Activated CD8-positive, alpha-beta memory T cell treated with anti-CD3 and anti-CD28 coated beads, Interleukin-2, amount 50 U/mL, for 1 hour (primary cell): ENCODE data around the gene DHX32.
"Not testable (repeated sequence)": the region's sequence is repeated elsewhere in the genome, so short reads cannot be mapped to it uniquely, and the experiment has no call there.

Experiments
- DNase-seq: peaks from one replicate; pipeline ENCODE4 v3.0.0-alpha.2; 2020; ENCODE audit errors: extremely low read depth

DHX32 gene, protein sequence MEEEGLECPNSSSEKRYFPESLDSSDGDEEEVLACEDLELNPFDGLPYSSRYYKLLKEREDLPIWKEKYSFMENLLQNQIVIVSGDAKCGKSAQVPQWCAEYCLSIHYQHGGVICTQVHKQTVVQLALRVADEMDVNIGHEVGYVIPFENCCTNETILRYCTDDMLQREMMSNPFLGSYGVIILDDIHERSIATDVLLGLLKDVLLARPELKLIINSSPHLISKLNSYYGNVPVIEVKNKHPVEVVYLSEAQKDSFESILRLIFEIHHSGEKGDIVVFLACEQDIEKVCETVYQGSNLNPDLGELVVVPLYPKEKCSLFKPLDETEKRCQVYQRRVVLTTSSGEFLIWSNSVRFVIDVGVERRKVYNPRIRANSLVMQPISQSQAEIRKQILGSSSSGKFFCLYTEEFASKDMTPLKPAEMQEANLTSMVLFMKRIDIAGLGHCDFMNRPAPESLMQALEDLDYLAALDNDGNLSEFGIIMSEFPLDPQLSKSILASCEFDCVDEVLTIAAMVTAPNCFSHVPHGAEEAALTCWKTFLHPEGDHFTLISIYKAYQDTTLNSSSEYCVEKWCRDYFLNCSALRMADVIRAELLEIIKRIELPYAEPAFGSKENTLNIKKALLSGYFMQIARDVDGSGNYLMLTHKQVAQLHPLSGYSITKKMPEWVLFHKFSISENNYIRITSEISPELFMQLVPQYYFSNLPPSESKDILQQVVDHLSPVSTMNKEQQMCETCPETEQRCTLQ

DNA sequence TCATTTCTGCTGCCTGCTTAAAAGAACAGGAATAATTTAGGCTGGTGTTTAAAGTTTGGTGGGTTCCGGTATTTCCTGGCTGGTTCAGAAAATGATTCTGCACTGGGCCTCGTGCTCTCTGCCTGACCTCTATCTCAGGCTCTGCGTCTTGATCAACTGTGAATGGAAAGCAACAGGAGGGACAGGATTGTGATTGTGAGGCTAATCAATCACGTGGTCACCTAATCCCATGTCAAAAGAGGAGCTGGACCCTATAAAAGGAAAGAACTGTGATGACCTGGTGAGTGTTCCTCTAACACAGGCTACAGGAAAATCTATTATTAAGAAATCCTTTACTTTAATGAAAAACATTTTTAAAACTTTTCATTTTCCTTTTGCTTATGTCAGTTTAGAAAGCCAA, at the start of gene DHX32:
DHX32 (minus strand) TSS at position 101 of the 400 bp plus-strand sequence. CDS start 468 bp downstream, outside the sequence.
- DNase-seq = no peak

DNA sequence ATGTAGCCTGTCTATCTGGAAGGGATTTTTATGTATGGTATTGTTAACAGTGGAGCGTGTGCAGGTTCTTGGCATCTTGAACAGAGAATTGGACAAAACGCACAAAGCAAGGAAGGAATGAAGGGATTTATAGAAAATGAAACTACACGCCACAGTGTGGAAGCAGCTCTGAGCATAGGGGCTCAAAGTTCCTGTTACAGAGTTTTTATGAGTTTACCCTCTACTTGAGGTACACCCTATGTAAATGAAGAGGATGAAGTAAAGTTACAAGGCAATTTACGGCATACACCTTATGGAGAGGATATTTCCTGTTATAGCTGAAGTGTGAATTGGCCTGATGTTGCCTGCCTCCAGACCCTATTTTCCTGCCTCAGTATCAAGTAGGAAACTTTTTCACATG, 48.5 kb upstream of the DHX32 start:
- DNase-seq = no peak

DNA sequence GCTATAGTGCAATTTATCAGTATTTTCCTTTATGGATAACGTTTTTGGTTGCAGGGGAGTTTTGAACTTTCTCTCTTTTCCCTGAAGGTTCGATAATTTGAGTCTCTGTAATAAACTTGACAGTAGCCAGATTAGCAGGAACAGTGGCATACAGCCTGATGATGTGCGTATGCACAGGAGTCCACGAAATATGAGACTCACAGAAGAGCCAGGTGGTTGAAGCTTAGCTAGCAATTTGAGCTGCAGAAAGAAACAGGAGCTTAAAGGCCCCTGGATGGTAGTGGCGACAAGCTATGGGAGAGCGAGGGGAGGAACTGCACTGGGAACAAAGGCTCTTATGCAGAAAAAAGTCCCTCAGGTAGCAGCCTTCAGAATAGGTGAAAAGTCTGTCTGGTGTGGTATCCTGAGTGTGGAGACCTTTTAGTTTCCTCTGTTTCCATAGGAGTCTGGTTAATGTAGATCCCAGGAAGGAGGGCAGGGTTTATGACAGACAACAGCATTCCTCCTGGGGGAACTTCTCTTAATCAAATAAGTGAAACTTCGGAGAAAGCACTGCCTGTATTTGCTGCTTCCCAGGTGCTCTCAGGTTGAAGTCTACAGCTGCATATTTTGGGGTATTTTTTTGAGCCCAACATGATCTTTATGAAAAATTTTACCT, 48.0 kb upstream of the DHX32 start:
- no peak for DNase-seq

DNA sequence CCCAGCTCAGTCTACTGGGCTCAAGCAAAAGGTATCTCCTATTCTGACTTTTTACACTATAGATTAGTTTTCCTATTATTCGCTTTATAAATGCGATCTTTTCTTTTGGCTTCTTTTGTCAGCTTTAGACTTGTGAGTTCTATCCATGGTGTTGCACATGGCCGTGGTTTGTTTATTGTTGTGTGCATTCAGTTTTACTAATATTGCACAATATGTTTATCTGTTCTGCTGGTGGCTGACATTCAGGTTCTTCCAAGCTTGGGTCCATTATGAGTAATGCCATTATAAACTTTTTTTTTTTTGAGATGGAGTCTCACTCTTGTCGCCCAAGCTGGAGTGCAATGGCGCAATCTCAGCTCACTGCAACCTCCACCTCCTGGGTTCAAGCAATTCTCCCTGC, 46.2 kb upstream of the DHX32 start:
- DNase-seq = not testable (repeated sequence)

DNA sequence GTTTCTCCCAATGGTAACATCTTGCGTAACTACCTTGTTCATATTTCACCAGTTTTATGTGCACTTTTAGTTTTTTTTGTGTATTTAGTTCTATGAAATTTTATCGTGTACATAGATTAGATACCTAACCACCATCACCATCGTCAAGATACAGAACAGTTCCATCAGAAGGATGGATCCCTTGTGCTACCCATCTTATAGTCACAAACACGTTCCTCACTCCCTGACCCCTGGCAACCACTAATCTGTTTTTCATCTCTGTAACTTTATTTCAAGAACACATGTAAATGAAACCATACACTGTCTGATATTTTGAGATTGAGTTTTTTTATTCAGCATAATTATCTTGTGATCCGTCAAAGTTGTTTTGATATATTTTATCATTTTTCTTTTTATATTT, 45.2 kb upstream of the DHX32 start:
- no peak for DNase-seq

DNA sequence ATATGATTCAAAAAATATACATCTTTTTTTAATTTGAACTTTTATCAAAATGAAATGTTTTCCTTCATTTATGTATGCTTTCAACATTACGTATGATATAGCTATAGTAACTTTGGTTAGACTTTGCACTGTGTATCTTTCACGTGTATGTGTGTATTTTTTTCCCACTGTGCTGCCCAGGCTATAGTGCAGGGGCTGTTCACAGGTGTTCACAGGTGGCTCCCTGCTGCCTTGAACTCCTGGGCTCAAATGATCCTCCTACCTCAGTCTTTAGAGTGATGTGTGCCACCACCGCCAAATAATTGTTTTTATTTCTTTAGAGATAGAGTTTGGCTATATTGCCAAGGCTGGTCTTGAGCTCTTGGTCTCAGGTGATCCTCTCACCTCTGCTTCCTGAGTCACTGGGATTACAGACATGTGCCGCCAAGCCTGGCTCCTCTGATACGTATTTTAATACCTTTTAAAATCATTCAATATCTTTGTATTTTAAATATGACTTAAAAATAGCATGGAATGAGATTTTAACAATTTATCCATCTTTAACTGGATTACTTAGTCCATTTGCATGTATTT, 44.3 kb upstream of the DHX32 start:
- no peak for DNase-seq

DNA sequence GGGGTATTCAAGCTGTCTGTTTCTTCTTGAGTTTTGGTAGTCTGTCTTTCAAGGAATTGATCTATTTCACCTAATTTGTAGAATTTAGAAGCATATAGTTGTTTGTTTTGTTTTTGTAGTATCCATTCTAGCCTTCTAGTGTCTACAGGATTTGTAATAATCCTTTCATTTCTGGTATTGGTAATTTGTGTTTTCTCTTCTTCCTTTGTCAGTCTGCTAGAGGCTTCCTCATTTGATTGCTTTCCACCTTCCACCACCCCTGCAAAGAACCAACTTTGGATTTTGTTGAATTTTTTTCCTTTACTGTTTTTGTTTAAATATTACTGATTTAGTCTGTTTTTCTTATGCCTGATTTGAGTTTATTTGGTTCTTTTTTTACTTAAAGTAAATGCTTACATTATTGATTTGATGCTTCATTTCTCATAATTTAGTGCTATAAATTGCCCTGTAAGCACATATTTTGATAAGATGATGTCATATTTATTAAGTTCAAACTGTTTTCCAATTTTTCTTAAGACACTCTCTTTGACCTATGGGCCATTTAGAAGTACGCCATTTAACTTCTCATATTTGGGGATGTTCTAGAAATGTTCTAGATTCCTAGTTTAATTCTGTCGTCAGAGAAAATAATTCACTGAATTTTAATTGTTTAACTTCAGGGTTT, 40.7 kb upstream of the DHX32 start:
- not testable (repeated sequence) for DNase-seq

DNA sequence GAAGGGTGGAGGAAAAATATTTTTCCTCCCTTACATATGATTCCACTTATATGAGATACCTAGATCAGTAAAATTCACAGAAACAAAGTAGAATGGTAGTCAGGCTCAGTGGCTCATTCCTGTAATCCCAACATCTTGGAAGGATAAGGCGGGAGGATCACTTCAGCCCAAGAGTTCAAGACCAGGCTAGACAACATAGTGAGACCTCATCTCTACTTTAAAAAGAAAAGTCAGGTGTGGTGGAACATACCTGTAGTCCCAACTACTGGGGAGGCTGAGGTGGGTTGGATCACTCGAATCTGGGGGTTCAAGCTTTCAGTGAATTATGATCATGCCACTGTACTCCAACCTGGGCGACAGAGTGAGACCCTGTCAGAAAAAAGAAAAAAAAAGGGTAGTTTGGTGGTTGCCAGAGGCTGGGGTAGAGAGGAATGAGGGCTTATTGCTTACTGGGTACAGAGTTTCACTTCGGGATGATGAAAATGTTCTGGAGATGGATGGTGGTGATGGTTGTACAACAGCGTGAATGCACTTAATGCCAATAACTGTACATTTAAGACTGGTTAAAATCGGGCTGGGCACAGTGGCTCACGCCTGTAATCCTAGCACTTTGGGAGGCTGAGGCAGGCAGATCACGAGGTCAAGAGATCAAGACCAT, 36.7 kb upstream of the DHX32 start:
- not testable (repeated sequence) for DNase-seq

DNA sequence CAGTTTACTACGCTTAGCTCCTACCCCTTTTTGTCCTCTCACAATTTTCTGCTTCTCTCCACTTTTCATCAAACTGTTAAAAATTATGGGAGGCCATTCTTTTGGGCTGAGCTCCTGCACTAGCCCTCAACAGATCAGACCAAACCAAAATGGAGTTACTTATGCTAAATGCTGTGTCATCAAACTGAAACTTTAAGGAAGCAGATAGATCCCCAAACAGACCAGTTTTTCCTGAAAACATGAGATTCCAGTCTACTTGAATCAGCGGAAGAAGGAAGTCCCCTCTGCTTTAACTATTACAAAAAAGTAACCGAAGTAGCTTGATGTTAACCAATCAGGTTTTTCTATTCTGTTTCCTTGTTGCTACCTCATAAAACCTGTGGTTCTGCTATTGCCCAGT, 35.9 kb upstream of the DHX32 start:
- no peak for DNase-seq

DNA sequence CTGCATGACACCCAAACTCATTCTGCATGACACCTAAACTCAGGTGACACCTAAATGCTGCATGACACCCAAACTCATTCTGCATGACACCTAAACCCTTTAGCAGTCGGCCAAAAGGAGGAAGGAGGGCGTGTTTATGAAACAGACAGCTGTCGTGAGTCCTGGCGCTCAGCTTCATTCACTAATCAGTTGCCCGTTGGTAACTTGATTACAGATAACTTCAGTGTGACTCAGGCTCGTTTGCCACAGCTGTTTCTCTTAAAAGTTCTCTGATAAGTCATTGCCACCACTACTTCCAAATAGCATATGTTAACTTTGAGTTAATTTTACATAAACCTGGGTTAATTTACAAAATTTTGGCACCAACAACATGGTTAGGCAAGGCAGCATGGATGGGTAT, 32.2 kb upstream of the DHX32 start:
- DNase-seq = not testable (repeated sequence)

DNA sequence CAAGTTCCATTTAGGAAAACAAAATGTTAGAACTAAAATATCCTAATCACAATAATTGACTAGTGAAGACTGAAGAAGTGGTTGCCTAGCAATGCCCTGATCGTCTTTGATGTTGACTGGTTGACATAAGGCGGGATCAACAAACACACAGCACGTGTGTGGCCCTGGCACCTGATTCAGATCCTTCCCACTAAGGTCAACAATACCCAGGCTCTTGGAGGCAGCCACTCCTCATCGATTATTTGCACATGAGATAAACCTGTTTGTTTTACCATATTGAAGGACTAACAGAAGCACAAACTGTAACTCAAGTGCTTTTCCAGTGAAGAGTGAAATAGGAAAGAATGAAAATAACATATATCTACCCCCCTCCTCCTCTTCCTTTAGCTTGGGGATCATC, 30.9 kb upstream of the DHX32 start:
- no peak for DNase-seq

DNA sequence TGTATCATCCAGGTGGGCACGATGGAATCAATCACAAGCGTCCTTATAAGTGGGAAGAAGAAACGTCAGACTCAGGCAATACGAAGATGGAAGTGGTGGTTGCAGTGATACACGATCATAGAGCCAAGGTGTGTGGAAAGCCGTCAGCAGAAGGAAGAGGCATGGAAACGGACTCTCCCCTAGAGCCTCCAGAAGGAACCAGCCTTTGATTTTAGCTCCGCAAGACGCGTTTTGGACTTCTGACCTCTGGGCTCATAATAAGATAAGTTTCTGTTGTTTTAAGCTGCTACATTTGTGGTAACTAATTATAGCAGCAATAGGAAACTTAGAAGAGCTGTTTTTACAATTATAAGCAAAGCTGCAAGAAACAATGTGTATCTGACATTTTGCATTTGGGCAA, 30.1 kb upstream of the DHX32 start:
- DNase-seq = no peak

DNA sequence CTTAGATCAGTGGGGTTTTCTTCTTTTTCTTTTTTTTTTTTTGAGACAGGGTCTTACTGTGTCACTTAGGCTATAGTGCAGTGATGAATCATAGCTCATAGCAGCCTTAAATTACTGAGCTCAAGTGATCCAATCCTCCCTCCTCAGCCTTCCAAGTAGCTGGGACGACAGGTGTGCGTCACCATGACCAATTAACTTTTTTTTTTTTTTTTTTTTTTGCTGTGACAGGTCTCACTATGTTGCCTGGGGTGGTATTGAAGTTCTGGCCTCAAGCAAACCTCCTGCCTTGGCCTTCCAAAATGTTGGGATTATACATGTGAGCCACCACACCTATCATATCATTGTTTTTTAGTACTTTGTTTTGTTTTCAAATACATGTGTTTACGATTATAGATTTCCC, 28.4 kb upstream of the DHX32 start:
- not testable (repeated sequence) for DNase-seq

DNA sequence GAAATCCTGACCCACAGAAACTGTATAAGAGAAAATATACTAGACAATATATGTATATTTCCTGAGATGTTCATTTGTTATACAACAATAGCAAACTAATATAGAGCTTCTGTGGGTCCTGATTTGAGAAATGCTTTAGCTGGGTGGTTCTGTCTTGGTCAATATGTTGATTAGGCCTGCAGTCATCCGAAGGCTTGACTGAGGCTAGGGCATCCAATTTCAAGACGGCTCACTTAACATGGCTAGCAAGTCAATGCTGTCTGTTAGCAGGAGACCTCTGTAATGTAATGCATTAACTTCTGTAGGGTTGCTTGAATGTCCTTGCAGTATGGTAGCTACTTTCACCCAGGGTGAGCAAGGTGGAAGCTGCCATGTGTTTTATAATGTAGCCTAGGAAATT, 27.7 kb upstream of the DHX32 start:
- not testable (repeated sequence) for DNase-seq

DNA sequence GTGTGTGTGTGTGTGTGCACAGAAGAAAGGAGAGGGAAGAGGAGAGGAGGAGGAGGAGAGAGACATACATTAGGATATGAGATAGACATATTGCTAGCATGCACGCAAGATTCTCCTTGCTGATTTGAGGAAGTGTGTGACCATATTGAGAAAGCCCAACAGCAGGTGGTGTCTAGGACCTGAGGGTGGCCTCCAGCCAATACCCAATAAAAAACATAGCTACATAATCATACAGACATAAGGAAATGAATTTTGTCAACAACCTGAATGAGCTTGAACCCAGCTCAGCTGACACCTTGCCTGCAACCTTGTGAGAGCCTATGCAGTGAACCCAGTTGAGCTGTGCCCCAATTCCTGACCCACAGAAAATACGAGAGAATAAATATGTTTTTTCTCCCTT, 26.5 kb upstream of the DHX32 start:
- DNase-seq = not testable (repeated sequence)

DNA sequence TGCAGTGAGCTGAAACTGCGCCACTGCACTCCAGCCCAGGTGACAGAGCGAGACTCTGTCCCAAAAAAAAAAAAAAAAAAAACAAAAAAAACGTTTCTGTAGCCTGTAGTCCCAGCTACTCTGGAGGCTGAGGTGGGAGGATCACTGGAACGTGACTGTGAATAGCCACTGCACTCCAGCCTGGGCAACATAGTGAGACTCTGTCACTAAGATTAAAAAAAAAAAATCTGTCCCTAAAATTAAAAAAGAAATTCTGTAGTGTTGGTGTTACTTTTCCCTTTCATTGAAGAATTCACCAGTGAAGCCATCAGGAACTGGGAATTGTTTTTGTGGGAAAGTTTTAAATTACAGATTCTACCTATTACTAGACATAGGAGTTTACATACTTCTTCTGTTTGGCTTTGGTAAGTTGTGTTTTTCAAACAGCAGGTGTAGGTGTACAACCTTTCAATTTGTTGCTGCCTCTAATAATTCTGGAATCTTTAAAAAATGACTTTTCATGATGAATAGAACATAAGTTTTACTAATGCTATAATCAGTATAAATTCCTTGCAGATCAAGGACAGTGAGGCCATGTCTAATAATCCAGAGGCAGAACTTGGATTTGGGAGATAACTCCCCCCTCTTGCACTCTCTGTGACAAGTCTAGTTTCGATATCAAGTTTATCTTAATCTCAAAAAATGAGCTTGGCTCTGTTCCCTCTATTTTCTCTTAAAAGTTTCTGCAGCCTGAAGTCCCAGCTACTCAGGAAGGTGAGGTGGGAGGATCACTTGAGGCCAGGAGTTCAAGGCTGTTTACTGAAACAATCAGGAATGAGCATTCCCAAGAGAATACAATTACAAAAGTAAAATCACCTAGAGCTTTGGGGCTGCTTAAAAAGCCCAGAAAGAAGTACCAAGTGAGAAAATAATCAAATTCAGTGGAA, 24.2 kb upstream of the DHX32 start:
- not testable (repeated sequence) for DNase-seq

DNA sequence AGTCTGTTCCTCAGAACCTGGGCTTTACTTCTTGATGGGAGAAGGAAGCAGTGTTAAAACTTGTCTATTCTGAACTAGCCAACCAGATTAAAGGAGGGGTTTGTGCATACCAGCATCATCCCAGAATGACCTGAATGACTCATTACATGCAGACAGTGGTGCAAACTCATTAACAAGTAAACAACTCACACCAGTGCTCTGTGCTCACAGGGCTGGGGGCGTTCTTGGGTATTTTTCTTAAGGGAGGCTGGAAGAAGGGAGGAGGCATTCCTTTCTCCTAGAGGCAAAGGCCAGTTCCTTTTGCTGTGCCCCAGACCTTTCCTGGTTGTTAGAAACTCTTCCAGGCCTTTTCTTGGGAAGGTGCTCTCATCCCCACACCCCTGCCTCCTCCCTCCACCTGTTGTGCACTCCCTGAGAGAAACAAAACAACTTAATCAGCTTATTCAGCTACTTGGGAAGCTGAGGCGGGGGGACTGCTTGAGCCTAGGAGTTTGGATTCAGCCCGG, 22.1 kb upstream of the DHX32 start:
- DNase-seq = not testable (repeated sequence)

DNA sequence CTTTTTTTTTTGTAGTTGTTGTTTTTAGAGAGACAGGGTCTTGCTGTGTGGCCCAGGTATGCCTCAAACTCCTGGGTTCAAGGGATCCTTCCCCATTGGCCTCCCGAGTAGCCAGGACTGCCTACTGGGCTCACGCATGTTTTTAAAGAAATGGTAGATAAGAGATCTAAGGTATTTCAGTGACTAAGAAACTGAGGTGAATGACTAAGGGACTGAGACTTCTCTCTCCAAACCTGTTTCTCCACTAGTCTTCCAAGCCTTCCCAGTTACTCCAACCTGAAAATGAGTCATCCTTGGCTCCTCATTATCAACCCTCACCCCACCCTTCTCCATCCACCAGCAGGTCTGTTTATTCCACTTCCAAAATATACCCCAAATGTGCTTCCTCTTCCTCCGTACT, 19.9 kb upstream of the DHX32 start:
- not testable (repeated sequence) for DNase-seq

DNA sequence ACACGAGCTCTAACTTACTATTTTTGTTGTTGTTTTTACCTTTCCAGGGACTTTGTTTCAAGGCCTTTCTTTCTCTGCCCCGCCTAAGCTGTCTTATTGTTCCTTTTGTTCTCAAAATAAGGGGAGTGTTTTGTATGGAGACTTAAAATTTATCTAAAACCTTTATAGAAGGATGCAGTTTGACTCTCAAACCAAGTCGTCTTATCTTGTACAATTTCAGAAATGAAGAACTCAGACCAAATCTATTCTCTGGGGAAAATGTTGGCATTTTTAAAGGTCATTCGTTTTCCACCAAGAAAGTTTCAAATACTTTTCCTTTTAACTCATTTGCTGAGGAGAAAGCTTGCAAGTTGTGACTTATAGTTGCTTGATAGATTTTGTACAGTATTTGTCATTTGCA, 16.2 kb upstream of the DHX32 start:
- not testable (repeated sequence) for DNase-seq
